ENCODE data around the gene FAAP20. TPM values are rescaled to one million over a fixed set of nuclear protein-coding genes. Genes with fewer than 3 reads are reported as not detected.
A peak's percentile ranks its signal among the peaks of the same experiment; 100 is the strongest.

FAAP20 gene
- total and polyA plus RNA-seq, 2 of the 8 experiments (the other 6 are each of a cell fraction or from before 2014, with no cell fraction given): 58.4 to 99.8 TPM

- no peak overlapping the region for H2AK5ac ChIP-seq (ENCODE audit: low read depth, low read length)
- H3K36me3 ChIP-seq (ENCODE audit: control insufficient read depth in 2 of 4, insufficient read depth in 4 of 4, low read length in 3 of 4): peaks cover 3 to 17% (median 8%) of the 10 kb centered on the region in 4 experiments; a peak in 7 of 8 replicates
- no peak overlapping the region for H3K9ac ChIP-seq (replicated peaks in 1 of 4; ENCODE audit: extremely low read depth in 1 of 4, low read depth in 3 of 4, low read length in 3 of 4)
- peaks cover 0 to 4% of the 10 kb centered on the region in 2 experiments; a peak in 1 of 4 replicates for H3K79me2 ChIP-seq (ENCODE audit: control insufficient read depth in 1 of 2, insufficient read depth in 2 of 2, low read length in 2 of 2)
- H2BK20ac ChIP-seq (ENCODE audit: low read length): no peak overlapping the region
- H4K8ac ChIP-seq (ENCODE audit: extremely low read depth, insufficient read depth, low read length): no peak overlapping the region
- no peak overlapping the region for H2BK15ac ChIP-seq (ENCODE audit: low read length)
- H3K4me3 ChIP-seq (ENCODE audit: extremely low read depth in 1 of 4, insufficient read depth in 2 of 4, low read depth in 3 of 4, low read length in 4 of 4): no peak overlapping the region
- H3K23me2 ChIP-seq (ENCODE audit: low read depth, low read length): peaks cover 9% of the 10 kb centered on the region; the same call in 1 of the 2 replicates
- H2BK120ac ChIP-seq (replicated peaks; ENCODE audit: low read depth, low read length): no peak overlapping the region
- no peak overlapping the region for H2BK12ac ChIP-seq (ENCODE audit: low read depth, low read length)
- peaks cover 3% of the 10 kb centered on the region; the same call in 1 of the 2 replicates for H3K79me1 ChIP-seq (ENCODE audit: low read depth, low read length)
- H3K27ac ChIP-seq (ENCODE audit: low read depth, low read length): no peak overlapping the region
- H4K91ac ChIP-seq (replicated peaks; ENCODE audit: insufficient read length, low read length): no peak overlapping the region
- no peak overlapping the region for H3K56ac ChIP-seq (replicated peaks; ENCODE audit: insufficient read length, low read depth, low read length)
- H4K5ac ChIP-seq (ENCODE audit: insufficient read length, low read depth, low read length): no peak overlapping the region
- DNase-seq (ENCODE audit: low read depth in 1 of 2, low spot score in 2 of 2): no peak
- FAIRE-seq: no peak
- H3K9me3 ChIP-seq (ENCODE audit: insufficient read depth in 2 of 2, low read depth in 1 of 2, low read length in 1 of 2): no peaks in the 10 kb centered on the region
- H3K27me3 ChIP-seq (replicated peaks in 1 of 4; ENCODE audit: control insufficient read depth in 3 of 4, extremely low read depth in 1 of 4, insufficient read depth in 3 of 4, low read length in 3 of 4): no peaks in the 10 kb centered on the region
- ChIA-PET POLR2A (ENCODE audit: partially characterized antibody) (no interaction called here), CTCF (ENCODE audit: partially characterized antibody) (interaction anchor here (1.6 to 2.0 kb wide), 2 partner anchors 15 to 226 kb away, joined by 5 to 9 read pairs; no protein-coding TSS in a partner anchor)
- H3K14ac ChIP-seq (ENCODE audit: insufficient read length): no peak overlapping the region
- H3K23ac ChIP-seq (ENCODE audit: insufficient read length): no peak overlapping the region
- WGBS, 2 experiments (ENCODE audit: extremely low coverage in 1 of 2, insufficient coverage in 1 of 2, insufficient read length in 1 of 2, insufficient replicate concordance in 2 of 2, low coverage in 1 of 2, low lambda C conversion rate in 2 of 2, missing lambda C conversion rate in 1 of 2): 93% methylated on average over 6 of the region's 6 CpGs; no CpG with 5 or more reads in 1 of the 2 experiments
- H3K18ac ChIP-seq (ENCODE audit: extremely low read depth, low read length): no peak overlapping the region
- H2AFZ ChIP-seq (ENCODE audit: low read length): no peak overlapping the region
- no peak overlapping the region for H3K4me2 ChIP-seq (ENCODE audit: insufficient read depth in 1 of 2, low read depth in 2 of 2, low read length in 2 of 2)
- H3K4me1 ChIP-seq (replicated peaks in 1 of 4; ENCODE audit: control insufficient read depth in 3 of 4, insufficient read depth in 4 of 4, low read length in 3 of 4): no peaks in the 10 kb centered on the region
- peaks cover 0 to 14% of the 10 kb centered on the region in 2 experiments for H4K20me1 ChIP-seq (replicated peaks in 1 of 2; ENCODE audit: control insufficient read depth in 1 of 2, insufficient read depth in 2 of 2, low read length in 2 of 2)
- 0 out of 2 replicates have a peak overlapping the region, but pooled peaks have one; percentile 66 for H2BK5ac ChIP-seq (ENCODE audit: low read depth, low read length)
- H3K4ac ChIP-seq (replicated peaks; ENCODE audit: insufficient read length, low read depth, low read length): no peak overlapping the region
- TF ChIP-seq TAF7 (optimal IDR thresholded peaks at IDR 0.05; ENCODE audit: borderline replicate concordance, low read depth, low read length): no peak
- no peak for TF ChIP-seq CTBP2 (IDR thresholded peaks at IDR 0.05; ENCODE audit: borderline replicate concordance, insufficient read depth, insufficient read length, low read length)
- TF ChIP-seq JUND (IDR thresholded peaks at IDR 0.05; ENCODE audit: low read length): no peak
- no peak for TF ChIP-seq CHD2 (IDR thresholded peaks at IDR 0.05; ENCODE audit: low read length)
- TF ChIP-seq ATF3 (IDR thresholded peaks at IDR 0.05; ENCODE audit: insufficient read depth, low read depth, low read length): no peak
- TF ChIP-seq CBX5 (IDR thresholded peaks at IDR 0.05; ENCODE audit: low read depth, low read length): no peak
- TF ChIP-seq GTF2F1 (IDR thresholded peaks at IDR 0.05; ENCODE audit: borderline replicate concordance, low read depth, low read length): no peak
- no peak for TF ChIP-seq CTCF (IDR thresholded peaks at IDR 0.05; ENCODE audit: control extremely low read depth in 1 of 3, insufficient read depth in 1 of 3, low read depth in 1 of 3, low read length in 3 of 3)
- TF ChIP-seq KDM5A (IDR thresholded peaks at IDR 0.05; ENCODE audit: low read length): no peak
- no peak for TF ChIP-seq SRF (IDR thresholded peaks at IDR 0.05; ENCODE audit: low read depth, low read length)
- TF ChIP-seq PHF8 (conservative IDR thresholded peaks at IDR 0.05; ENCODE audit: low read depth, low read length): no peak
These were observed 38.8 kb downstream of the FAAP20 start for GRCh38 chr1:2155788-2156187.

Data from H1 (cell line).